ENCODE data around the gene DACT2.

The DACT2 gene

GRCh38 chr6:168349718-168350210 is 30.2 kb upstream of the DACT2 start:
- no peak for DNase-seq

- no peak for DNase-seq
These were observed 28.6 kb upstream of the DACT2 start for GRCh38 chr6:168348186-168348585.

- no peak for DNase-seq
These were observed 28.0 kb upstream of the DACT2 start for GRCh38 chr6:168347615-168348014.

GRCh38 chr6:168347053-168347452 is 27.5 kb upstream of the DACT2 start:
- DNase-seq: no peak

- DNase-seq: no peak
These were observed 26.5 kb upstream of the DACT2 start for GRCh38 chr6:168345896-168346754.

- no peak for DNase-seq
These were observed 25.7 kb upstream of the DACT2 start for GRCh38 chr6:168345266-168345665.

- DNase-seq: no peak
These were observed 24.8 kb upstream of the DACT2 start for GRCh38 chr6:168344338-168344737.

DNA sequence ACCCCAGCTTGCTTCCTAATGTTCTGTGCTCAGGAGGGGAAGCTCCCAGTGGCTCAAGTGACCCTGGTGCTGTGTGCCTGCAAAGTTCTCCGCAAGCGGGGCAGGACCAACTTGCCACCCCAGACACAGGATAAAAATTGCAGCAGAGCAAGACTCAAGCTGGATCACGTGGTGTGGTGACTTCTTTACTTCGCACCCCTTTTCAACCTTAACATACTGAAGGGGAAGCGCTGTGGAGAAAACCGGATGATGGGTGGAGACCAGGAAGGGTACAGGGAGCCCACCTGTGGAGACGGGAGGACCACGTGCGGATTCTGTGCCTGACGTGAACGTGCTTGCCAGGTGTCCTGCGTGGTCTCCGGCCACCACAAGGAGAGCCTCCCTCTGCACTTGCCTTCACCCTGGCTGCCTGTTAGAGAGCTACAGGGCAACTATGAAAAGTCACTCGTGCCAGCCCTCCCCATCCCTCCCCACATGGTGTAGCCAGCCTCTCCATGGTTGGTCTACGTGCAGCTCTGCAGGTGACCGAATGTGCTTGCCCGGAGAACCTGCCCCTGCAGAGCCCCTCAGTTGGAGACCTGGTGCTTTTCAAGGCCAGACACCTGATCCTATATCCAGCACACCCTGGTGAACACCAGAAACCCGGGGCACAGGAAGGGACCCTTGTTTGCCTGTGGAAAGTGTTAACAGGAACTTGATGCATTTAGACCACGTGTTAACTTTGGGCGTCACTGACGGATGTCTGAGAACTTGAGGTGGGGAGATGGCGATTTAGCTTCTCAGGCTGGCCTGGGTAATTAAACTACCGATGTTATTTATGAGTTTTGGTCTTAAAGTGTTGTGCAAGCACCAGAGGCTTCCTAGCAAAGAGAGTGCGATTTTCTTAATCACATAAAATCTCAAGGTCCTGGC is 23.9 kb upstream of the DACT2 start:
- DNase-seq: no peak

- DNase-seq: no peak
These were observed 23.1 kb upstream of the DACT2 start for GRCh38 chr6:168342636-168343035.

- no peak for DNase-seq
These were observed 21.8 kb upstream of the DACT2 start for GRCh38 chr6:168341280-168341900.

DNA sequence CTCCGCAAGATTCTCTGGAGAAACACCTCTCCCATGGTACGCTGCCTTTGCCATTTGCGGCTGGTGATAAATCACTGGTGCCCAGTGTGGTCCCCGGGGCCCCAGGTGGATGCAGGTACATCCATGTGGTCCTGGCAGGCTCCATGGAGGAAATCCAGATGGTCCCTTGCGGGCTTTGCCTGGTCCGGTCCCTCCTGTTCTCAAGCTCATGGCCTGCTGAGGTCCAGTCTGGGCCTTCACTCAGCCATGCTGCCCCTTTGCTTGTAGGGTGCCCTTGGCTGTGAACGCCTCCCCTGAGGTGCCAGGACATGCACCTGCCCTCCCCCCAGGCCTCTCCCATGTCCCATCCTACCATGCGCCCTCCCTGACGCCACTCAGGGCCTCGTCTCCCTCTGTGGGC is 21.2 kb upstream of the DACT2 start:
- no peak for DNase-seq

- DNase-seq: no peak
These were observed 19.2 kb upstream of the DACT2 start for GRCh38 chr6:168338777-168339176.

GRCh38 chr6:168336967-168337366 is 17.4 kb upstream of the DACT2 start:
- DNase-seq: no peak

- DNase-seq: no peak
These were observed 14.4 kb upstream of the DACT2 start for GRCh38 chr6:168333989-168334388.

DNA sequence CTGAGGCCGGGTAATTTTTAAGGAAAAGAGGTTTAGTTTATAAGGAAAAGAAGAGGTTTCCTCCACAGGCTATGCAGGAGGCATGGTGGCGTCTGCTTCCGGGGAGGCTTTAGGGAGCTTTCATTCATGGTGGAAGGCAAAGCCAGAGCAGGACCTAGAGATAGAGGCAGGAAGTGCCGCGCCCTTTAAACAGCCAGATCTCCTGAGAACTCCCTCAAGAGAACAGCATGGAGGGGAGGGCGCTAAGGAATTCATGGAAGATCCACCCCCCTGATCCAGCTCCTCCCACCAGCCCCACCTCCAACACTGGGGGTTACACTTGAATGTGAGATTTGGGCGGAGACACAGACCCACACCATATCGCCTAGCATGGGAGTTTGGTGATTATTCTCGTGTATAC is 13.9 kb upstream of the DACT2 start:
- no peak for DNase-seq

GRCh38 chr6:168333039-168333438 is 13.5 kb upstream of the DACT2 start:
- no peak for DNase-seq

DNA sequence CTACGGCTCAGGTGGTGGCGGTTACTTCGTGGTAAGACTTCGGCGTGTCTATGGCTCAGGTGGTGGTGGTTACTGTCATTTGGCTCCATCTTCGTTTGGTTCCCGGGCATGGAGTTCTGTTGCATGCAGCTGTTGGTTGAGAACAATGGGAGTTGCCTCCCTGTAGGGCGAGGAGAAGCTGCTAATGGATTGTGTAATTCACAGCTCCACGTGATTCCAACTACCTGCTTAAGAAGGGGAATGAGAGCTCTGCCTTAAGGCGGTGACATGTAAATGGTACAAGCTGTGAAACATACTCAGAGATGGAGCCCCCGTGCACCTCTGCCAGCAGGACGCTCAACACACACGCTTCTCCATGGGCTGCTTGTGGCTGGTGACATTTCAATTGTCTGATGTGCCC is 12.4 kb upstream of the DACT2 start:
- peak; percentile 11 for DNase-seq

DNA sequence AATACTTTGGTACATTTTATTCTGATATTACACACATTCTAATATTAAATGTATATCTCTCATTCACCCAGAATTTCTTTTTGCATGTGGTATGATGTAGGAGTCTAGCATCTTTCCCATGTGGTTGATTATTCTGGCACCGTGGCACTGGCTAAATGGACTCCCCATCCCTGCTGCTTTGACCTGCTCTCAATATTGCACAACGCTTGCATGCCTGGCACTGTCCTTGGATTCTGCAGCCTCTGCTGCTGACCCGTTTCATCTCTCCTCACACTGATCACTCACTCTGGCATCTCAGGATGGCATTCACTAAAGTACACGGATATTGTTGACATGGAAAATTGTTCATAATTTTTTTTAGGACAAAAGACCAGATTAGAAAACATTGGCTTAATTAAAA is 11.5 kb upstream of the DACT2 start:
- no peak for DNase-seq

GRCh38 chr6:168330403-168330802 is 10.8 kb upstream of the DACT2 start:
- no peak for DNase-seq

DNA sequence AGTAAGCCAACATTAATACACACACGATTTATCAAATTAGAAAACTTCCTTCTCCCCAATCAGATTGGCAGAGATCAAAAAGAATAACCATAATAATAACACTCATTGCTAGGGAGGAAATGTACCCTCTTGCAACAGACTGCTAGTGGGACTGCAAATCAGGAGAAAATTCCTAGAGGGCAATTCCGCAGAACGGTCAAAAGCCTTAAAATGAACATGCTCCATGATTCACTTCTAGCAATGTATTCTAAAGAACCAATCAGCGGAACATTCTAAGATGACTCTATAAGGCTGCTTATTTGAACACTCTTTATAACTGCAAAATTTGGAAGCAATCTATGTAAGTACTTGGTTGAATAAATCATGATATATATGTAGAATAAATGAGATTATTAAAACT is 8.5 kb upstream of the DACT2 start:
- DNase-seq: no peak

GRCh38 chr6:168326294-168327261 is 7.0 kb upstream of the DACT2 start:
- DNase-seq: no peak

- DNase-seq: no peak
These were observed 3.4 kb upstream of the DACT2 start for GRCh38 chr6:168322966-168323365.
